CD4-positive, alpha-beta T cell treated with Interleukin-17A for 4 hours (primary cell): ENCODE results near the gene PDSS2.
"Not testable (repeated sequence)": the region's sequence is repeated elsewhere in the genome, so short reads cannot be mapped to it uniquely, and the experiment has no call there.

Source experiments
- DNase-seq: peaks from one replicate; pipeline ENCODE4 v3.0.0-alpha.2; 2020; ENCODE audit warnings: mixed read lengths

The PDSS2 gene

DNA sequence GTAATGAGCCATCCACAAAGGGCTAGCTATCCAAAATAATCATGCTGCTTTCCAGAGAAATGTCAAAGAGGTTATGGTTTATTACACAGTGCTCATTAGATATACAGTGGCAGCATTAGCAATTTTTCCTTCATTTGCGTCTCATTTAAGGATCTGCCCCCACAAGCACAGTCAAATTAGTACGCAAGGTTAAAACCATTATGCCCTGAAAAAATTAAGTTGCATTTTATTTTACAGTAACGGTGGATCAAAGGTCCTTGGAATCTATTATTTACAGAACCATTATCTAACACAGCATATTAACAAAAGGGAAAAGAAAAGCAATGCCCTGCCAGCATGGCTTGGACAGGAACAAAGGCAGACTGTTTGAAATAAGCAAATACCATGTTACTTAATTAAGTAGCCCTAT lies 144.8 kb downstream of the PDSS2 start:
- no peak for DNase-seq

DNA sequence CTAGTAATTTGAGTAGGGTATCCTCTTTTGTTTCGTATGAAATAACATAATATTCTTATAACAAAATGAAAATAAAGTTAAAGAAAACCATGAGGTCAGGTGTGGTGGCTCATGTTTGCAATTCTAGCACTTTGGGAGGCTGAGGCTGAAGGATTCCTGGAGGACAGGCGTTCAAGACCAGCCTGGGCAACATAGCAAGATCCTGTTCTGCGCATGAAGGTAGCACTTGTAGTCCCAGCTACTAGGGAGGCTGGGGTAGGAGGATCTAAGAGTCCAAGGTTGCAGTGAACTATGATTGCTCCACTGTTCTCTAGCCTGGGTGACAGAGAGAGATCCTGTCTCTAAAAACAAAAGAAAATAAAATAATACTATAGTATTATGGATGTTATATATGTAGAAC lies 145.6 kb downstream of the PDSS2 start:
- no peak for DNase-seq

DNA sequence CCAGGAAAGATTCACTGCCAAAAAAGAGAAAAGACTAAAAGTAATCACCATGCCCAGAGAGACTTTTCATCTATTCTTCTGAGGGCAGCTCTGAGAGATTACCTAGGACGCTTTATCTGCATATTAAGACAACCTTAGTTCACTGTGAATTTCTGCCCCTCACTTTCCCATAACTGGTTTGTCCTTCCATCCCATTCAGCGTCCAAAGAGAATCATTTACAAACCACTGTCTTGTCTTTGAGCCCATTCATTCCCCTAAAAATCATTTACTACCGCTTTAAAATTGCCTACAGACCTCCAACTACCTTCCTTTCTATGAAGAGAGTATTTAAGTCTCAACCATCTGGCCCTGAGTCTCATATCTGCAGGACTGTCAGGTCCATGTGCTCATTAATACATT lies 149.0 kb downstream of the PDSS2 start:
- DNase-seq = no peak

DNA sequence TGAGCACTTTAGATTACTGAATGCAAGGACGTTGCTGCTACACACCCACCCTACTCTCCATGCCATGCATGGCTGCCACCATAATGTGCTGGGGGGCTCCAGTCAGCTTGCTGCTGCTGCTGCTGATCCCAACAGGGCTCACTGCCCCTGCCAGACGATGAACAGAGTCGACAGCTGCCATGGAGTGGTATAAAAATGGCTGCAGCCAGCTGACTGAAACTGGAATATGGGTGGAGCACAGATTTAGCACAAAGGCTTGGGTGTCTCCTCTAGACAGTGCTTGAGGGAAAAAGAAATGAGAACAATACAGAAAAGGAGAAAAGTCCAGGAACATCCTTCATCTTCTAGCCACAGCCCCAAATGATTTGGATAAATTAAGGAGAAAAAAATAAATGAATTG lies 150.7 kb downstream of the PDSS2 start:
- no peak for DNase-seq

DNA sequence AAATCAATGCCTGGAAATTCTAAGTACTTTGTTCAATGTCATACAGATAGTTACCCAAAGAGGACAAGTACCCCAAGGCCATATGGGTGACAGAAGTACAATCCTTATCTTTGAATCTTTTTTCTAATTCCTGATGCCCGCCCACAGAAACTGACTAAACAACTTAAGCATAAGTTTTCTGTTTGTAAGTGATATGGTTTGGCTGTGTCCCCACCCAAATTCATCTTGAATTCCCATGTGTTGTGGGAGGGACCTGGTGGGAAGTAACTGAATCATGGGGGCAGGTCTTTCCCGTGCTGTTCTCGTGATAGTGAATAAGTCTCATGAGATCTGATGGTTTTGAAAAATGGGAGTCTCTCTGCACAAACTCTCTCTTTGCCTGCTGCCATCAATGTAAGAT lies 153.4 kb downstream of the PDSS2 start:
- DNase-seq = not testable (repeated sequence)

DNA sequence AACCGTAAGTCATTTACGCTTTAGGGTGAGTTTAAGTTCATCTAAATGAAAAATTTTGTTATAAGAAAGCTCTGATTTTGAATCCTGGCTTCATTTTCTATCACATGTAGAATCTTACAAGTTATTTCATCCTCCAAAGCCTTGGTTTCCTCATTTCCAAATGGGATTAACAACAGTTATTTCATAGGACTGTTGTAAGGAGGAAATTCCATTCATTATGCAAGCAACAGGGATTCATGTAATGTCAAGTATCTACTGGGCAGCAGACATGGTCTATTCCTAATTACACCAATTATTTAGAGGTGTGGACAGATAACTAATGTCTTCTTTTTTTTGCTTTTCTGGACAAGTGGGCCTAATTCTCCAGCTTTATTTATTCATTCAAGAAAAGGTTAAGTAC lies 154.0 kb downstream of the PDSS2 start:
- DNase-seq = no peak

DNA sequence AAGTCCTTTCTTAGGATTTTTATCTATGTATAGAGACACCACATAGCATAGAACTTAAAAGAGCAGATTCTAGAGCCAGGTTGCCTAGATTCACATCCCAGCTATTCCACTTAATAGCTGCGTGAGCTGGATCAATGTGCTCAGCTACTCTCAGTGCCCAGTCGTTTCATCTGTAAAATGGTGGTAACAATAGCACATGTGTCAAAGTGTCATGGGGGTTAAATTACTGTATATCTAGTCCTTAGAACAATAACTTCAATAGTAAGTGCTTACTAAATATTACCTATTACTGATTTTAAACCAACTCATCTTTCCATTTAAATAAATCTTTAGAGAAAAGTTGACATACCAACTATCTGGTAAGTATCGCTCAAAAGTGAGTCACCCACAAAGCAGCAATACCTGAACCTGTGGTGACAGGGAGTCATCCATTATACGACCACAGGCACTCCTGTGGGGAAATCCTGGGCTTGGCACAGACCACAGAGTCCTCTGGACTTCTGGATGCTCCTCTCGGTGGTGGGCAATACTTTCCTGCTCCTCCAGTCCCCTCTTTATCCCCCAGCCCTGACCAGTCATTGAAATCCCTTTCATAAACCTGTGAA lies 154.8 kb downstream of the PDSS2 start:
- DNase-seq = no peak

DNA sequence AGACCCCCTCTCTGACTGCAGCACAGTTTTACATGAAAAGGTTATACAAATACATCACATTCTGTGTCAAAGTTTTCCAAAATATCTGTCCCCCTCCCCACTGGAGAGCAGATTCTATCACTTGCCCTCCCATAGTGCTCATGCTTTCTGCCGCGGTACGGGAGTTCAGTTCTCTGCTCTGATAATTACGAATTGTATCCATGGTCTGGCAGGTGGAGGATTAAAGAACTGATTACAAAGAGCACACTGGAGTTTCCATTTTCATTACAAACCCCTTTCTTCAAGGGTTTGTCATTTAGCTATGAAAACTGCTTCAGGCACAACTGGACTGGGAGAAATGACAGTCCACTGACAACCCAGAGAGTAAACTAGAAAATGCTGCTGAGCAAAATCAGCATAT lies 166.0 kb downstream of the PDSS2 start:
- DNase-seq = no peak

DNA sequence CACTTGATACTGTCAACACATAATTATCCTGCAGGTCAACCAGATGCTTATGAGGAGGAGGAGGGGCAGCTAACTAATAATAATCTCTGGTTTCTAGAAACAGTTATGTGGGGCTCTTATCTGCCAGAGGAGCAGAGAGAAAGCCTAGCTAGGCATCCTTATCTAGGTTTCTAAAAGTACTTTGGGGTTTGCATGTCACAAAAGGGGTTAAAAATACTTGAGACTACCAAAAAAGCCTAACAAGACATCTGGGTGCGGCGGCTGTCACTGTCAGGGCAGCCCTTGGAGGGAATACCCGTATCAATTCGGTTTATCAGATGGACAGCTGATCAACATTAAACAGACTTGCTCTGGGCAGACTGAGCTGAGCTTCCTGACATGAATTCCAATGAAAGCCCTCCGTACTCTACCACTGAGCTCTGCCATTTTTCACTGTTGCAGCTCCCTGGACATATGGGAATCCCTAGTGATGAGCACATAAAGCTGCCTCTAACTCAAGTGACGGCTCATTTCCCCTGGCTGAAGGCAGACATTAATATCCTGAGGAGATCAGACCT lies 166.6 kb downstream of the PDSS2 start:
- DNase-seq = no peak

DNA sequence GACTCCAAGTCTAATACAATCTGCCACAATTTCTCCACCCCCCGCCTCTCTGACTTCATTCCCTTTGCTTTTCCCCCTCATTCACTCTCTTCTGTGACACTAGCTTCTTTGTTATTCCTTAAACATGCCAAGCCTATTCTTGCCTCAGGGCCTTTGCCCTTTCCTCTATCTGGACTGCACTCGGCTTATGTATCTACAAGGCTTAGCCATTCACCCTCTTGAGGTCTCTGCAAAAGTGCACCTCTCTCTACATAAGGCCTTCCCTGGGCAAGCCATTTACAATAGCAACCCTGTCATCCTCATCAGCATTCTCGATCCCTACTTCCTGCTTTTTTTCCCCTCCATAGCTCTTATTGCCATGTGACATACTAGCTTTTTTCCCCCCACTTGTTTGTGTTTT lies 168.9 kb downstream of the PDSS2 start:
- DNase-seq = no peak

DNA sequence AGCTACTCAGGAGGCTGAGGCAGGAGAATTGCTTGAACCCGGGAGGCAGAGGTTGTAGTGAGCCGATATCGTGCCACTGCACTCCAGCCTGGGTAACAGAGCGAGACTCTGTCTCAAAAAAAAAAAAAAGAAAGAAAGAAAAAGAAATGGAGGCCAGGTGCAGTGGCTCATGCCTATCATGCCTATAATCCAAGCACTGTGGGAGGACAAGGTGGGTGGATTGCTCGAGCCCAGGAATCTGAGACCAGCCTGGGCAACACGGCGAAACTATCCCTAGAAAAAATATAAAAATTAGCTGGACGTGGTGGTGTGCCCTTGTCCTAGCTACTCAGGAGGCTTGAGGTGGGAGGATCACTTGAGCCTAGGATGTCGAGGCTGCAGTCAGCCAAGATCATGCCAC lies 170.1 kb downstream of the PDSS2 start:
- DNase-seq = not testable (repeated sequence)

DNA sequence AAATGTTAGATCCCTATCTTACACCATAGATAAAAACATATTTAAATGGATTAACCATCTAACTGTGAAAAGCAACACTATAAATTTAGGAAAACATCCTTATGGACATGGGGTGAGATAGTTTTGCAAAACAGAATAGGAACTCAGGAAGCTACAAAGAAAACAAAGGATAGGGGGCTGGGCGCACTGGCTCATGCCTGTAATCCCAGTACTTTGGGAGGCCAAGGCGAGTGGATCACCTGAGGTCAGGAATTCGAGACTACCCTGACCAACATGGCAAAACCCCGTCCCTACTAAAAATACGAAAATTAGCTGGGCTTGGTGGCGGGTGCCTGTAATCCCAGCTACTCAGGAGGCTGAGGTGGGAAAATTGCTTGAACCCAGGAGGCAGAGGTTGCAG lies 173.7 kb downstream of the PDSS2 start:
- not testable (repeated sequence) for DNase-seq

DNA sequence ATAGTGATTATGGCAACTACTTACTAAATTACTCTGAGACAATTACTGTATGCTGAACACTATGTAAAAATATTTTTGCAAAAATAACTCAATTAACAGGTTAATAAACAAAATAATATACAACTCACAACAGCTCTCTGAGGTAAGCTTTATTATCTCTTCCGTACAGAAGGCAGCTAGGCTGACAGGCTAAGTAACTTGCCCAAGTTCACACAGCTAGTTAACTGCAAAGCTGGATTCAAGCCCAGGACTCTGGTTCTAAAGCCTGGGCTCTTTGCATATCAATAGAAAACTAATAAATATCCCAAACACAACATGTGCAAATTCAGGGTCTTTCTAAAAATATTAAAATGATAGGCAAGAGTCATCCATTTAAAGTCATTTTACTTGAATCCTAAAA lies 174.6 kb downstream of the PDSS2 start:
- no peak for DNase-seq

DNA sequence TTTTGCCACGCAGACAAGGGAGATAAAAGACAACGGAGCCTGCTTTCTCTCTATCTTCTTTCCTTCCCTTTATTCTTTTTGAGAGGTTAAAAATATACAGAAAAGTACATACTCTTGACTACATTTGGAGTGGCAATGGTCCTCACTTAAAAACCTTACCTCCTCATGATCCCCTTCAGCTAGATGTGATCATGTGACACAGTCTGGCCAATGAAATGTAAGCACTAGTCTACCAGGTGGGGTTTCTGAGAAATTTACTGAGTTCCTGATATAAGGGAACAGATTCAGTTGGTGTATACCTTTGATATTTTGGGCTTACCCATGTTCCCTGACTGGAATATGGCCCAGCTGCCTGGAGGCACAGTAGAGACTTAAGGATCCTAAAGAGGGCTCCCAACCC lies 178.6 kb downstream of the PDSS2 start:
- DNase-seq = no peak

DNA sequence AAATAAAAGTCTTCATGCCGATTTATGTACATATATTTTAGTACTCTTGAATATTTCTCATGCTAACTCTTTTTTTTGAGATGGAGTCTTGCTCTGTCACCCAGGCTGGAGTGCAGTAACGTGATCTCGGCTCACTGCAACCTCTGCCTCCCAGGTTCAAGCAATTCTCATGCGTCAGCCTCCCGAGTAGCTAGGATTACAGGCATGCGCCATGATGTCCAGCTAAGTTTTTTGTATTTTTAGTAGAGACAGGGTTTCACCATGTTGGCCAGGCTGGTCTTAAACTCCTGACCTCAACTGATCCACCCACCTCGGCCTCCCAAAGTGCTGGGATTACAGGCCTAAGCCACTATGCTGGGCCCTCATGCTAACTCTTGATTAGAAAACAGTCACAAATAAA lies 179.4 kb downstream of the PDSS2 start:
- DNase-seq = not testable (repeated sequence)

DNA sequence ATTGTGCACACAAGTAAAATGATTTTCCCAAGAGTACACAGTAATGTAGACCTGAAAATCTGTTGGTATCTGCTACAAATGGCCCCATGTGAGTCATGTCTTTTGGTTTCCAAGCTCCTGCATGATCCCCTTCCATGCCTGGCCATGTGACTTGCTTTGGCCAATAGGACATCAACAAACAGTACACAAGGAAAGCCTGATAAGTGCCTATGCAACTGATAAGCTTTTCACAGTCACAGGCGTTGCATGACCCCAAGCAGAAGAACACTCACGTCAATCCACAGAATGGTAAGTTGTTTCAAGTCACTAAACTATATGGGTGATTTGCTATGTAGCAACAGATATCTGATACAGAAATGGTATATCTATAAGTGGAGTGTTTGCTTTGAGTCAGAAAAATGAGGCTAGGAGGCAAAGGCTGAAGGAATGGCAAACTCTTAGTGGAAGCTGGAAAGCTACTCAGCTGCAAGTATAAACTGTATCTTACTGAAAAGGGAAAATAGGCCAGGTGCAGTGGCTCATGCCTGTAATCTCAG lies 184.0 kb downstream of the PDSS2 start:
- no peak for DNase-seq

DNA sequence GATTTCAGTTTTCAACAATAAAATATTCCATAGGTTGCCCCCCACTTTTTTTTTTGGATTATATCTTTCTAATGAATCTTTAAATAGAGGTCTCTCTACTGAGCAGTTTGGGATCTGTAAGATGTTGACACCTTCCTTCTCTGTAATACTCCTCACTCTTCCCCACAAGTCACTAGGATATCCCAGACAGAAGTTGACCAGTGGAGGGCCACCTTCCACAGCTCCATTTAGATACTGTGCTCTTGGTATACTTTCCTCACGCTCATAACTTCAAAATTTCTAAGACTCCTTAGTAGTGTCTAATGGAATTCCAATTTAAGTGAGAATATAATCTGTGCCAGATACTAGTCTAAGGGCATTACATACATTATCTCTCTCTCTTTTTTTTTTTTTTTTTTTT lies 185.1 kb downstream of the PDSS2 start:
- DNase-seq = no peak

DNA sequence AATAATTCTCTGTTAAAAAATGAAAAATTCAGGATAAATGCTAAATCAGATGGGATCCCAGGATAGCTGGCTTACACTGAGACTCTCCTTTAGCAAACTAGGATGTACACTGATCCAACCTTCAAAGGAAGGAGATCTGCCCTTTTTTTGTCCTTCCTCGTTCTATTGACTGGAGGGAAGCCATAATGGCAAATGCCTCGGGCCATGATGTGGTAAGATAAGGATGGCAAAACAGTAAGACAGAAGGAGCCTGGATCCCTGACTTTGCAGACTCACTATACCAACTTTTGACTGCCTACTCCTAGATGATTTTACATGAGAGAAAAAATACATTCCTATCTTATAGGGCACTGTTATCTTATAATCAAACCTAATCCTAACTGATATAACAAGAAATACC lies 187.1 kb downstream of the PDSS2 start:
- no peak for DNase-seq

DNA sequence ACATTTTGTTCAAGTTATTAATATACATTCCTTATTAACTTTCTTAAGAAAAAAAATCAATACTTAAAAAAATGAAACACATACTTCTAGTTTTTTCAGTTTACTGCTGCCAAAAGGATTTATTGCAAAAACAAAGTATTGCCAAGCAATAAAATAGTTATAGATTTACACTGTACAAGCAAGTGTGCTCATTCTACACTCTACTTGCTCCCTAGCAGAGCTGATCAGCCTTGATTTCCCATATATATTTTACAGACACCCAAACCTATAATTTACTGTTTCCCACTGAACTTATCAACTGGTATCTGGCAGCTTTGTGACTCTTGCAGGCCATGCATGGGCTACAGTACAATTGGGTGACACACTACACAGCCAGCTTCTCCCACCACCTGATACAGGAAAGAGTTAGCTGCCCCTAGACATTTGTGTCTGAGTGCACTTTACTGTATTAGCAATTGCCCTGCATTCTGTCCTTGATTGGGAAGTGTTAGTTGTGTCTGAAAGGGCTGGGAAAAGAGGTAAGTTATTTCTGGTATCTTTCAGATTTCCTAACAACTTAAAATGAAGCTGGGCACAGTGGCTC lies 188.1 kb downstream of the PDSS2 start:
- DNase-seq = no peak

DNA sequence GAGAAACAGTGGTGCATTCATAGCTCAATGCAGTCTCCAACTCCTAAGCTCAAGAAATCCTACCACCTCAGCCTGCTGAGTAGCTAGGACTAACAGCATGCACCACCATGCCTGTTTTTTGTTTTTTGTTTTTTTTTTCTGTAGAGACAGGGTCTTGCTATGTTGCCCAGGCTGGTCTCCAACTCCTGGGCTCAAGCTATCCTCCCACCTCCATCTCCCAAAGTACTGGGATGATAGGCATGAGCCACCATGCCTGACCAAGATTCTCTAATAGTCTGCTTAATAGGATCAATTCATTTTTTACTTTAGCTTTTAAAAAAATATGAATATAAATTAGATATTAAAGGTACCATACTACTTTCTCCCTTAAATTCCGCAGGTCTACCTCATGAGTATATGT lies 191.7 kb downstream of the PDSS2 start:
- DNase-seq = no peak

DNA sequence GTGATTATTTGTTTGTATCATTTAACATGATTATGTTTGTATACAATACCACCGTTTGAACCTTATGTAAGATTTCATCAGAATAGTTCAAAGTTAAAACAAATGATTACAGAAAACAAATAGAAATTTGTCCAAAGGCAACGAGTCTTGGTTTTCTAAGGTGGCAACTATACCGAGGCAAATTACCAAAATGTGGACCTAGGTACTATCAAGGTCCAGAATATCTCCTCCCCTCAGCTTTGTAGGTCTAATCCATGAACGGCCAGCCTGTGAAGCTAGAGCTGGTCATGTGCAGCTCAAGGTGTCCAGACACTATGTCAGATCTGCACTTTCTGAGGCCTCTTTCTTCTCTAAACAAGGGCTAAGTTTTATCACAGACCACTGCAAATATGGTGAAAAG lies 192.4 kb downstream of the PDSS2 start:
- no peak for DNase-seq

DNA sequence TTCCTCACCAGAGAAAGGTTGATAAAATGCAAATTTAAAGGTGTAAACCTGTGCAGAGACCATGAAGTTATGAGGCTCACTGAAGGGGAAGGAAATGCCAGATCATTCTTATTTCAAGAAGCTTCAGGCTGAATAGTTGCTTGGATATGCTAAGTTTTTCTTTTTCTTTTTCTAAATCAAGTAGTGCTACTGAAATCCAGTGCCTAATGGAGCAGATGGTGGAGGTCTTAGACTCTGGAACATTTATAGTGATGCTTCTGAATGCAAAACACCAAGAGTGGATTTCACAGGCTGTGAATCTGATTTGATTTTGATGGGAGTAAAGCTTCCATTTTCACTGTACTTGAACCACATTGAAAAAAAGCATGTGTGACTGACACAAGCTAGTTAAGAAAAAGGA lies 192.8 kb downstream of the PDSS2 start:
- DNase-seq = no peak

DNA sequence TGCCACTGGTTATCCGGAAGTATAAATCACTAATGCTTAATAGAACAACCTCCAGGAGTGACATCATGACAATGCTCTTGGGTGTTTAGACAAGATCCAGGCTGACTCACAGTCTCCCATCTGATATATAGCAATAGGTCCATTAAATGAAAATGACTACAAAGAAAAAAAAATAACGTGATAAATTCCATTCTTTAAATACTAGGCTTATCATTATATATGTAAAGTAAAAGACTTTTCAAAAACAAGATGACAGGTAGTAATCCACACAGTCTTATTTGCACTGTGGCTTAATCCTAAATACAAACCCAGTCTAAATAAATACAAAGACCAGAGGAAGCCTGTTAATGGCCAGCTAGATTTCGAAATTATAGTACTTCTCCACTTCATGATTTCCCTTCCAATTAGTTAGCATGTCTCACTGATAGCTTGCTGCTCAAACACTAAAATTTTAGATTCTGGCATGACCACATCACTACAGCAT lies 195.0 kb downstream of the PDSS2 start:
- no peak for DNase-seq

DNA sequence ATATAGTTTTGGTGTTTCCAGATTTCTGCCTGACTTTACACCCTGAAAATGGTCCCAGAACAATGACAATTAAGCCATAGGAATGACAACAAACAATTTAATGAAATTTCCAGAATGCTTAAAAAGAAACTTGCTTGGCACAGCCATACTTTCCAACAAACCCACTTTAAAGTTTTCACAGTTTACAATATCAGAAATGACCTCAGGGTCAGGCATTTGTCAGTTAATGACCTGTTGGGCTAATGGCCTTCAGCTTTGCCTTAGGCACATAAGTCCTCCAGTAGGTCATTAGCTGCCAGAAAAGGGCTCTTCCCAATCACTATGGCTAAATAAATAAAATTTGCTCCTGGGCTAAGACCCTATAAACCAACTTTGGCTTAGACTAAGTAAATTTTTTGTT lies 199.4 kb downstream of the PDSS2 start:
- DNase-seq = no peak

DNA sequence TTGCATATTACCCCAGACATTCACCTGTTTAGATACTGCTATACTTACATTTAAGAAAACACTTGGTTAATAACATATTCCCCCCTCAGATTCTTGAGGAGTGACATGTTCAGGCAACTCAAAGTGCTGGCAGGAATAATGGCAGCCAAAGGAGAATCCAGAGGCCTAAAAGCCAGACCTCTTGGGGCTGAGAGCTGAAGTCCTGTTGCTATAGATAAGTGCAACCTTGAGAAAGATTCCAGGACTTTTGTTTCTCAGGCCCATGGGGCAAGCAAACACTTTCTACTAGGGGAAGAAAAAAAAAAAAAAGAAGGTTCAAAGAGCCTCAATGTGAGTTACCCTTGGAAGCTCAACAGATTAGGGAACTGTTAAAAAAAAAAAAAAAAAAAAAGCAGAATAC lies 211.2 kb downstream of the PDSS2 start:
- DNase-seq = no peak
